ENCODE data around the gene PPP1R12C. TPM values are rescaled to one million over a fixed set of nuclear protein-coding genes. Genes with fewer than 3 reads are reported as not detected.

The PPP1R12C gene
- total RNA-seq, 2 experiments from 2014 or later = 123 to 136 TPM

- Mint-ChIP-seq H3K9me3 (no peaks in the 10 kb centered on the region), H3K4me3 (no peak overlapping the region), H3K27me3 (peaks cover 72% of the 10 kb centered on the region), H3K36me3 (ENCODE audit: low read depth) (no peaks in the 10 kb centered on the region), H3K4me1 (ENCODE audit: low read depth) (peaks cover 23% of the 10 kb centered on the region), H3K27ac (no peak overlapping the region)
- DNase-seq (no peak), ATAC-seq (ENCODE audit: poor library complexity) (no peak)
- intact Hi-C loops (cut with DNase I, micrococcal nuclease) = no loop called here
- no peak overlapping the region for H3K27ac ChIP-seq (ENCODE audit: low read depth in 1 of 2, low read length in 2 of 2)
- CTCF ChIA-PET = no interaction called here
- no peaks in the 10 kb centered on the region for H3K36me3 ChIP-seq (ENCODE audit: insufficient read depth, low read length)
- H3K4me3 ChIP-seq (ENCODE audit: low read length) = no peak overlapping the region
- peaks cover 0 to 38% of the 10 kb centered on the region in 2 experiments for H3K9me3 ChIP-seq (ENCODE audit: control insufficient read depth in 1 of 2, insufficient read depth in 1 of 2, low read length in 2 of 2)
- peaks cover 17% of the 10 kb centered on the region for H3K4me1 ChIP-seq (ENCODE audit: insufficient read depth, low read length)
- peaks cover 17 to 29% of the 10 kb centered on the region in 2 experiments for H3K27me3 ChIP-seq (ENCODE audit: control insufficient read depth in 1 of 2, insufficient read depth in 2 of 2, low read length in 2 of 2)
- no peak for TF ChIP-seq CTCF (IDR thresholded peaks at IDR 0.05)
- POLR2A ChIA-PET = no interaction called here
Observed at GRCh38 chr19:55076321-55076720, 41.1 kb downstream of the PPP1R12C start.

- ChIA-PET CTCF (no interaction called here), POLR2A (interaction anchor here (1.5 kb wide), 1 partner anchor 13 kb away, joined by 5 read pairs; the partner anchor contains the start of gene RDH13)
- Histone ChIP-seq H3K4me1 (ENCODE audit: insufficient read depth, low read length) (peaks cover 9% of the 10 kb centered on the region), H3K4me3 (ENCODE audit: low read length) (no peak within 1 kb of the TSS), H3K27me3 (ENCODE audit: control insufficient read depth in 1 of 2, insufficient read depth in 2 of 2, low read length in 2 of 2) (peaks cover 22 to 37% of the 10 kb centered on the region in 2 experiments), H3K9me3 (ENCODE audit: control insufficient read depth in 1 of 2, insufficient read depth in 1 of 2, low read length in 2 of 2) (peaks cover 0 to 38% of the 10 kb centered on the region in 2 experiments), H3K27ac (ENCODE audit: low read depth in 1 of 2, low read length in 2 of 2) (no peak within 1 kb of the TSS), H3K36me3 (ENCODE audit: insufficient read depth, low read length) (no peaks in the 10 kb centered on the region)
- Mint-ChIP-seq H3K4me3 (no peak within 1 kb of the TSS), H3K9me3 (no peaks in the 10 kb centered on the region), H3K36me3 (ENCODE audit: low read depth) (no peaks in the 10 kb centered on the region), H3K27me3 (peaks cover 72% of the 10 kb centered on the region), H3K4me1 (ENCODE audit: low read depth) (peaks cover 15% of the 10 kb centered on the region), H3K27ac (no peak within 1 kb of the TSS)
- DNase-seq (no peak), ATAC-seq (ENCODE audit: poor library complexity) (no peak)
- TF ChIP-seq CTCF (IDR thresholded peaks at IDR 0.05) = no peak
- intact Hi-C loops (cut with DNase I, micrococcal nuclease) = no loop called here
Observed at GRCh38 chr19:55075371-55075998, 42.0 kb downstream of the PPP1R12C start, which contains the start of gene EPS8L1. TSS of gene EPS8L1 (plus strand) at chr19:55075869. CDS start at chr19:55076445, 576 bp downstream.

- H3K4me1 Mint-ChIP-seq (ENCODE audit: low read depth) = peaks cover 18% of the 10 kb centered on the region
- peaks cover 82% of the 10 kb centered on the region for H3K27me3 Mint-ChIP-seq
- no peaks in the 10 kb centered on the region for H3K36me3 Mint-ChIP-seq (ENCODE audit: low read depth)
- no peak for TF ChIP-seq CTCF (IDR thresholded peaks at IDR 0.05)
- ChIA-PET CTCF (no interaction called here), POLR2A (no interaction called here)
- intact Hi-C loops (cut with DNase I, micrococcal nuclease) = no loop called here
- H3K4me3 Mint-ChIP-seq = no peak overlapping the region
- no peaks in the 10 kb centered on the region for H3K36me3 ChIP-seq (ENCODE audit: insufficient read depth, low read length)
- H3K27ac Mint-ChIP-seq = no peak overlapping the region
- peaks cover 11% of the 10 kb centered on the region for H3K4me1 ChIP-seq (ENCODE audit: insufficient read depth, low read length)
- no peak overlapping the region for H3K27ac ChIP-seq (ENCODE audit: low read depth in 1 of 2, low read length in 2 of 2)
- ATAC-seq (ENCODE audit: poor library complexity) (no peak), DNase-seq (no peak)
- H3K9me3 Mint-ChIP-seq = no peaks in the 10 kb centered on the region
- H3K9me3 ChIP-seq (ENCODE audit: control insufficient read depth in 1 of 2, insufficient read depth in 1 of 2, low read length in 2 of 2) = peaks cover 0 to 35% of the 10 kb centered on the region in 2 experiments
- peaks cover 37 to 56% of the 10 kb centered on the region in 2 experiments for H3K27me3 ChIP-seq (ENCODE audit: control insufficient read depth in 1 of 2, insufficient read depth in 2 of 2, low read length in 2 of 2)
- H3K4me3 ChIP-seq (ENCODE audit: low read length) = no peak overlapping the region
Observed at GRCh38 chr19:55071913-55072312, 45.5 kb downstream of the PPP1R12C start.

Data from CD4-positive, alpha-beta T cell (primary cell).